GOT3 (cell line): ENCODE data around the gene TMEM38A.
"Not testable (repeated sequence)": the region's sequence is repeated elsewhere in the genome, so short reads cannot be mapped to it uniquely, and the experiment has no call there.

Experiments used
- DNase-seq: peaks from one replicate; lab custom pipeline; 2025; ENCODE audit warnings: mixed read lengths; lab: John Stamatoyannopoulos, UW

The TMEM38A gene

GRCh38 chr19:16638666-16639065 lies 22.3 kb upstream of the TMEM38A start:
- no peak for DNase-seq

- no peak for DNase-seq
Observed at GRCh38 chr19:16640951-16641350, 20.0 kb upstream of the TMEM38A start.

GRCh38 chr19:16641695-16642094 lies 19.2 kb upstream of the TMEM38A start:
- no peak for DNase-seq

DNA sequence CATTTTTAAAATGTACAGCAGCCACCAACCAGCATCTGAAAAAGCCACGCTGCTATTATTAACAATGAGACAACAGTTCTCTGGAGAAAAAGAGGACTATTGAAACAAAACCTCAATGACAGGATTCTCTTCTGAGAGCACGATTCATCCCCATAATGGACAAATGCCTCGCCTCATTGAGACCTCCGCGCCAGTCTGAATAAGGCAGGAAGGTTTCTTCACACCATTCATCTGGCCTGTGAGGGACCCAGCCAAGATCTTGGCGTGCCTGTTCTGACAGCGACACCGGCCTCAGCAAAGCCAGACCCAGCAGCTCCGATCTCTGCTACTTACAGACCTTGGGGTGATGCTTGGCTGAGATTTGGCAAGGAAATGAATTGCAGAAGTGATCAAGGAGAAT lies 15.8 kb upstream of the TMEM38A start:
- DNase-seq = no peak

DNA sequence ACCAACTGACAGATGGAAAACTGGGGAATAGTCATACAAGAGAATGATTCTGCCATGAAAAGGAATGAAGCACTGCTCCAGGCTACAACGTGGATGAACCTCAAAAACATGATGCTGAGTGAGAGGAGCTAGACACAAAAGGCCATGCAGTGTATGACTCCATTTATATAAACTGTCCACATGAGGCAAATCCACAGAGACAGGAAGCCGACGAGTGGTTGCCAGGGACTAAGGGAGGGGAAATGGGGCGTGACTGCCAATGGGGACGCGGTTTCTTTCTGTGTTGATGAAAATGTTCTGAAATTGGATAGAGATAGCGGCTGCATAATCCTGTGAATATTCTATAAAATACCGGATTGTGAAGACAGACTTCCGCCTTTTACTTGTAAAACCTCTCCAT lies 11.2 kb upstream of the TMEM38A start:
- no peak for DNase-seq

DNA sequence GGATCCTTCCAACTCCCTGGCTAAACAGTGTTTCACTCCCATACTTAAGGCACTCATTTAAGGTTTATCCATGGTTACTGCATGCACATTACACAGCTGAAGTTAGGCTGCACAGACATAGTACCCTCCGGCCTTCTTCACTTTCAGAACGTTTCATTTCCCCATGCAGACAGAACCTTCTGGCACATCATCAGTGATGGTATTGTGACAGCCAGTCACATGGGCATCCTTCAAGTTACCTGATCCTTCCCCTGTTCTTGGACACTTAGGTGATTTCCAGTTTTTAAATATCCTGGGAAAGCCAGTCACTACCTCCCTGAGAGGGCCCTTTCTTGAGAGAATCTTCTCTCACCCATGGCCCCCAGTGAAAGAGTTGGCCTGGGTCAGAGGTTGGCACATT lies 10.1 kb upstream of the TMEM38A start:
- no peak for DNase-seq

DNA sequence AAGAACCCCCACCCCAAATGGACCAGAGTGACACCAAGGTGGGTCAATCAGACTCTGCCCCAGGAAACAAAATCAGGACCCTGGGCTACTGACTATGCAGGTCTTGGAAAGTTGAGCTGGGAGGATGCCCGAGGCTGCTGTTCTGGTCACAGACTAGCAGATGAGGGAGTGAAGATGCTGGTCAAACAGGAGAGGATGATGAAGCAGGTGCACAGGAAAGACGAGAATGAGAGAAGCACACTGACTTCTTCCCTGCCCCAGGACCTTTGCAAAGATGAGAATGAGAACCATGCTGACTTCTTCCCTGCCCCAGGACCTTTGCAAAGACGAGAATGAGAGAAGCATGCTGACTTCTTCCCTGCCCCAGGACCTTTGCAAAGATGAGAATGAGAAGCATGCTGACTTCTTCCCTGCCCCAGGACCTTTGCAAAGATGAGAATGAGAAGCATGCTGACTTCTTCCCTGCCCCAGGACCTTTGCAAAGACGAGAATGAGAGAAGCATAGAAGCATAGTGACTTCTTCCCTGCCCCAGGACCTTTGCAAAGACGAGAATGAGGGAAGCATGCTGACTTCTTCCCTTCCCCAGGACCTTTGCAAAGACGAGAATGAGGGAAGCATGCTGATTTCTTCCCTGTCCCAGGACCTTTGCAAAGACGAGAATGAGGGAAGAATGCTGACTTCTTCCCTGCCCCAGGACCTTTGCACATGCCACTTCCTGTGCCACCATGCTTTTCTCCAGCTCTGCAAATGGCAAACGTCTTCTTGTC lies 9.3 kb upstream of the TMEM38A start:
- DNase-seq = not testable (repeated sequence)

GRCh38 chr19:16652854-16653253 lies 8.1 kb upstream of the TMEM38A start:
- DNase-seq = no peak

DNA sequence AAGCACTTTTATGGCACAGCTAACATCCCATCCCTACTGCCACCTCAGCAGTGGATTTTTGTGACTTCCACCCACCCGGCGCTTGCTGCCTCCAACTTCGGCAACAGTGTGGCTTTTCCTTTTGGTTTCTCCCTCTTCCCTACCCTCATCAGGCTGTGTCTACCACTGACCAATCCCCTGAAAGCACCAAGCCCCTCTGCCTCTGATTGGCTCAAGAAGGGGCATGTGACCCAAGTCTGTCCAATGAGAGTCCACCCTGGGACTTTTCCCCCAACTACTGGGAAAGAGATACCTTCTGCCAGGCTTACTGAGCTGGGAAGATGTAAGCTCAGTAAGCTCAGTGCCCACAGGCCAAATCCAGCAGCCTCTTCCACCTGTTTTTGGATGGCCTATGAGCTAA lies 6.8 kb upstream of the TMEM38A start:
- no peak for DNase-seq

DNA sequence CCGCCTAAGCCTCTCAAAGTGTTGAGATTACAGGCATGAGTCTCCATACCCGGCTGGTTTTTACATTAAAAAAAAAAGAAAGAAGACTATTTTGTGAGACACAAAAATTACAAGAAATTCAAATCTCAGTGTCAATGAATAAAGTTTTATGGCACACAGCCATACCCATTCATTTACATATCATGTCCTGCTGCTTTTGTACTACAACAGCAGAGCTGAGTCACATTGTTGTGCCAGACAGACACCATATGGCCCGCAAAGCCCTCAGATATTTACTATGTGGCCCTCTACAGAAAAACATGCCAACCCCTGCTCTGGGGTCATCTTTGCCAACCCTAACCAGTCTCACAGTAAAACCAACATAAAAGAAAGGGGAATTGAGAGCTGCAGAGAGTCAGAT lies 6.3 kb upstream of the TMEM38A start:
- no peak for DNase-seq

GRCh38 chr19:16655727-16656126 lies 5.2 kb upstream of the TMEM38A start:
- no peak for DNase-seq

GRCh38 chr19:16657384-16657783 lies 3.6 kb upstream of the TMEM38A start:
- no peak for DNase-seq

DNA sequence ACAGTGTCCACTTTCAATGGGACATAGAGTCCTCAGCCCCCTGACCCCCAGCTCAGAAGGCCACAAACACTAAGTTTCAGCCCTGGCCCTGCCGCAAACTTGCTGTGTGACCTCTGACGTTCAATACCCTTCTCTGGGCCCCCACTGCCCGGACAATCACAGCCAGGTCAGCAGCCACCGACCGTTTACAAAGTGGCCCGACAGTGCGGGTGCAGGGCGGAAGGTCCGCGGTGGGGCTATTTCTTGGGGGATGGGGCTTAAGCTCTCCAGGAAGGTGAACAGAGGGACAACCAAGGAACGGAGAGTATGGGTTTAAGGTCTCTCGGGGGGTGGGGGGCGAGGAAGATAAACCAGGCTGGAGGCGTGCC lies 1.5 kb upstream of the TMEM38A start:
- no peak for DNase-seq

GRCh38 chr19:16659832-16660708 lies 869 bp upstream of the TMEM38A start, which contains the start of gene SMIM7:
TSS of gene SMIM7 (minus strand) at chr19:16660144. CDS start at chr19:16660110, 34 bp downstream.
- peak; percentile 94 for DNase-seq

DNA sequence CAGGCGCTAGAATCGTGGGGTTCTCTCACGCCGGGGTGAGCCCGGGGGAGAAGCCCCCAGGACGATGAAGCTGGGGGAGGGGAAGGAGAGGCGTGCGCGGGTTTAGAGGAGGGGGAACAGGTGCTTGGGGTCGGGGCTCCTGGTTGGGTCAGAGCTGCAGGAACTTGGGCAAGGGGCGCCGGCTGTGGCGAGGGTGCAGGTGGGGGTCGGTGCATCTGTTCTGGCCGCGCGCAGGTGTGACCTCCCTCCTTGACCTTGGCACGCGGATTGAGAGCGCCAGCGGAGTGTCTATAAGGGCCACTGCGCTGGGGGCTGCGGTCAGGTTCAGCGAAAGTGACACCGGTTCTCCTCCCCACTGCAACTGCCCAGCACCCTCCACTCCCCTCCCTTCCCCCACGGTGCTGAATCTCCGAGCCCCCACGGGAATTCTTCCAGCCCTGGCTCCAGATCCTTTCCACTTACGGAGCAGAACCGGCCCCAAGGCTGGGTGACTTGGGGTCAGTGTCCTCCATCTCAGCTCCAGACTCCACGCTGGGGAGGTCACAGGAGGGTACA lies 618 bp downstream of the TMEM38A start:
- no peak for DNase-seq

- no peak for DNase-seq
Observed at GRCh38 chr19:16668176-16668575, 7.2 kb downstream of the TMEM38A start.

GRCh38 chr19:16668702-16669101 lies 7.8 kb downstream of the TMEM38A start:
- not testable (repeated sequence) for DNase-seq

DNA sequence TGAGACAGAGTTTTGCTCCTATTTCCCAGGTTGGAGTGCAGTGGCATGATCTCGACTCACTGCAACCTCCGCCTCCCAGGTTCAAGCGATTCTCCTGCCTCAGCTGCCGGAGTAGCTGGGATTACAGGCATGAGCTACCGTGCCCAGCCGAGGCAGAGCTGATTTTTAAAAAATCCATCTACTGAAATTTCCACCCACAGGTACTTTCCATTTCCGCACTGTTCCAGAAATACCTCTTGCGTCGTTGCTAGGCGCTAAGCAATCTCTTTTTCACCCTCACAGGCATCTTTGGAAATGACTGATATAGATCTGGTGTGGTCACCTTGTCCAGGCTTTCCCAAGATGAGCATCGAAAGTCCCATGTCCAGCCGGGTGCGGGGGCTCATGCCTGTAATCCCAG lies 9.4 kb downstream of the TMEM38A start:
- DNase-seq = no peak

DNA sequence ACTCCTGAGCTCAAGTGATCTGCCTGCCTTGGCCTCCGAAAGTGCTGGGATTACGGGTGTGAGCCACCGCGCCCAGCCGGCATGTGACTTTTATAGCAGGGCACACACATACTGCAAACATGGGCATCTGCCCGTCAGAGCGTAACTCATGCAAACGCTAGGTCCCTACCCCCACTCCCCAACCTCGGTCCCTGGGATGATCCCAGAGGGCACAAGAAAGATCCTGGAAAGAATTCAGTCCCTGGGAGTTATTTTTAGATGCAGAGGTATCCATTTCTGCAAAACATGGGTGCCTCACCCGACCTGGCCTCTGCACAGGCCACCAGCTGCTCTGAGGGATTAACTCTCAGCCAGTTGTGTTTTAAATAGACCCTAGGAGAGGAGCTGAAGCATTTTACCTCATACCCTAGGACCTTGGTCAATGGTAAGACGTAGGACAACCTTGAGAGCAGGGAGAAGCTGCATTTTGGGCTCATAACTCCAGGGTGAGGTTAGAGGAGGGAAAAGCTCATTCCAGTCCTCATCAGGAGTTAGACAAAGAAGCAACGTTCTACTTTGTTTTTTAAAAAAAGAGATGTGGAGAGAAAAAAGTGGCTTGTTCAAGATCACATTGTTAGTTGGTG lies 10.8 kb downstream of the TMEM38A start:
- DNase-seq = no peak

GRCh38 chr19:16673231-16673630 lies 12.3 kb downstream of the TMEM38A start:
- no peak for DNase-seq

DNA sequence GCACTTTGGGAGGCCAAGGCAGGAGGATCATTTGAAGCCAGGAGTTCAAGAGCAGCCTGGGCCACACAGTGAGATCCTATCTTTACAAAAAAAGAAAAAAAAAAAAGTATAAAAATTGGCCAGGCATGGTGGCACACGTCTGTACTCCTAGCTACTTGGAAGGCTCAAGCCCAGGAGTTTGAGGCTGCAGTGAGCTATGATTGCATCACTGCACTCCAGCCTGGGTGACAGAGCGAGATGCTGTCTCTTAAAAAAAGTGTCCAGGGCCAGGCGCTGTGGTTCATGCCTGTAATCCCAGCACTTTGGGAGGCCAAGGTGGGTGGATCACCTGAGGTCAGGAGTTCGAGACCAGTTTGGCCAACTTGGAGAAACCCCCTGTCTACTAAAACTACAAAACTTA lies 12.9 kb downstream of the TMEM38A start:
- not testable (repeated sequence) for DNase-seq

DNA sequence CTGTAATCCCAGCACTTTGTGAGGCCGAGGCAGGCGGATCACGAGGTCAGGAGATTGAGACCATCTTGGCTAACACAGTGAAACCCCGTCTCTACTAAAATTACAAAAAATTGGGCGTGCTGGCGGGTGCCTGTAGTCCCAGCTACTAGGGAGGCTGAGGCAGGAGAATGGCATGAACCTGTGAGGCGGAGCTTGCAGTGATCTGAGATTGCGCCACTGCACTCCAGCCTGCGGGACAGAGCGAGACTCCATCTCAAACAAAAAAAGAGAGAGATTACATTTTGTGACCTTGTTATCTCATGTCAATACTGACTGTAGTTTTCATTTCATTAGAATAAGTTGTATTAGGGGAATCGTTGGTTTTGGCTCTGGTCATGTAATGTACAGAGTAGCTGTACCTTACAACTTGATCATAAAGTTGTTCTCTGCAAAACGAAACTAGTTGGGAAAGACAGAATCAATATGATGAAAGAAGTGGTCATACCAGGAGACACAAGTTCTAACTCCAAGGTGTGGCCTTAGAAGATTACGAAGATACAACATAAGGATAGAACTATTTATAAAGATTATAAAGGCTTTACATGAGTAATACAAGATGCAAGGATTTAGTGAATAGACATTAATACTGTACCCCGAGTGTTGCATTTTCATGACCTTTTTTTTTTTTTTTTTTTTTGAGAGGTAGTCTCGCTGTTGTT lies 15.3 kb downstream of the TMEM38A start:
- DNase-seq = no peak
